Nephron (organoid): Measurements from ENCODE around the gene POLL.

ENCODE experiments used
- H3K27ac Mint-ChIP-seq, 3 experiments: 2 replicates each; pipeline ENCODE4 v1.8.0; 2020; ENCODE audit warnings: mixed read lengths in 3 of 3, mild to moderate bottlenecking in 2 of 3, moderate library complexity in 1 of 3
- H3K27me3 Mint-ChIP-seq: 2 replicates; pipeline ENCODE4 v1.8.0; 2021; ENCODE audit warnings: low read depth, mild to moderate bottlenecking, moderate library complexity, mixed read lengths
- H3K36me3 Mint-ChIP-seq: 2 replicates; pipeline ENCODE4 v1.8.0; 2020; ENCODE audit warnings: low read depth, mixed read lengths
- H3K4me1 Mint-ChIP-seq: 2 replicates; pipeline ENCODE4 v1.8.0; 2020; ENCODE audit warnings: mixed read lengths
- H3K4me3 Mint-ChIP-seq, 3 experiments: 2 replicates each; pipeline ENCODE4 v1.8.0; 2020; ENCODE audit warnings: mild to moderate bottlenecking in 3 of 3, mixed read lengths in 3 of 3, moderate library complexity in 2 of 3
- H3K9me3 Mint-ChIP-seq: 2 replicates; pipeline ENCODE4 v1.8.0; 2020; ENCODE audit warnings: mixed read lengths
- CTCF ChIP-seq, 3 experiments: fragments of 200-600 bp; sonication (generic); IDR thresholded peaks; one replicate each; pipeline ENCODE4 v1.5.0; 2021; ENCODE audit warnings: antibody characterized with exemption in 3 of 3; ENCODE audit not compliant: unreplicated experiment in 3 of 3

POLL gene

GRCh38 chr10:101617824-101618568 is 29.9 kb upstream of the POLL start:
- Mint-ChIP-seq H3K27ac (no peak overlapping the region), H3K27me3 (no peaks in the 10 kb centered on the region), H3K9me3 (no peaks in the 10 kb centered on the region), H3K4me3 (no peak overlapping the region), H3K36me3 (peaks cover 45% of the 10 kb centered on the region), H3K4me1 (peaks cover 12% of the 10 kb centered on the region)
- TF ChIP-seq CTCF (IDR thresholded peaks at IDR 0.05; ENCODE audit: unreplicated experiment in 3 of 3): no peak

GRCh38 chr10:101617102-101617823 is 29.2 kb upstream of the POLL start:
- no peak overlapping the region for H3K4me3 Mint-ChIP-seq
- no peaks in the 10 kb centered on the region for H3K9me3 Mint-ChIP-seq
- H3K27me3 Mint-ChIP-seq: no peaks in the 10 kb centered on the region
- TF ChIP-seq CTCF (IDR thresholded peaks at IDR 0.05; ENCODE audit: unreplicated experiment in 3 of 3): no peak
- peaks cover 12% of the 10 kb centered on the region for H3K4me1 Mint-ChIP-seq
- H3K36me3 Mint-ChIP-seq: peaks cover 40% of the 10 kb centered on the region
- no peak overlapping the region for H3K27ac Mint-ChIP-seq

- TF ChIP-seq CTCF (IDR thresholded peaks at IDR 0.05; ENCODE audit: unreplicated experiment in 3 of 3): no peak
- Mint-ChIP-seq H3K27me3 (no peaks in the 10 kb centered on the region), H3K9me3 (no peaks in the 10 kb centered on the region), H3K4me1 (peaks cover 12% of the 10 kb centered on the region), H3K4me3 (no peak overlapping the region), H3K27ac (no peak overlapping the region), H3K36me3 (peaks cover 35% of the 10 kb centered on the region)
Observed at GRCh38 chr10:101616415-101617101, 28.5 kb upstream of the POLL start.

GRCh38 chr10:101615525-101616116 is 27.6 kb upstream of the POLL start:
- H3K27me3 Mint-ChIP-seq: no peaks in the 10 kb centered on the region
- H3K36me3 Mint-ChIP-seq: peaks cover 32% of the 10 kb centered on the region
- no peak for TF ChIP-seq CTCF (IDR thresholded peaks at IDR 0.05; ENCODE audit: unreplicated experiment in 3 of 3)
- H3K9me3 Mint-ChIP-seq: no peaks in the 10 kb centered on the region
- H3K4me1 Mint-ChIP-seq: peaks cover 12% of the 10 kb centered on the region
- no peak overlapping the region for H3K27ac Mint-ChIP-seq
- no peak overlapping the region for H3K4me3 Mint-ChIP-seq

GRCh38 chr10:101614663-101615524 is 26.8 kb upstream of the POLL start:
- H3K9me3 Mint-ChIP-seq: no peaks in the 10 kb centered on the region
- H3K27ac Mint-ChIP-seq: no peak overlapping the region
- H3K27me3 Mint-ChIP-seq: no peaks in the 10 kb centered on the region
- no peak overlapping the region for H3K4me3 Mint-ChIP-seq
- no peak for TF ChIP-seq CTCF (IDR thresholded peaks at IDR 0.05; ENCODE audit: unreplicated experiment in 3 of 3)
- H3K4me1 Mint-ChIP-seq: peaks cover 12% of the 10 kb centered on the region
- H3K36me3 Mint-ChIP-seq: peaks cover 28% of the 10 kb centered on the region
